Upper lobe of left lung (tissue), 4 donors: ENCODE results near the gene ZFP91.

Source experiments
- EP300 ChIP-seq, 4 donors: sonication (generic); formaldehyde crosslinking; IDR thresholded peaks; one replicate each; pipeline ENCODE4 v1.5.1; 2017; ENCODE audit warnings: antibody characterized with exemption in 4 of 4, control low read depth in 2 of 4
- POLR2A ChIP-seq, 4 donors: fragments of 450-650 bp; IDR thresholded peaks; one replicate each; pipeline ENCODE4 v1.5.1; 2016 to 2017; ENCODE audit warnings: antibody characterized with exemption in 4 of 4, mild to moderate bottlenecking in 2 of 4
- POLR2AphosphoS5 ChIP-seq, 2 donors: sonication (generic); formaldehyde crosslinking; IDR thresholded peaks; one replicate each; pipeline ENCODE4 v1.5.1; 2017; ENCODE audit warnings: antibody characterized with exemption in 2 of 2
- TF ChIP-seq, protein P1 (sequence below), 6 experiments: fragments of 450-650 bp in 4 of 6; fragments of 200-600 bp in 2 of 6; sonication (generic) in 2 of 6; IDR thresholded peaks; one replicate each; pipeline ENCODE4 v1.5.1; 2016 to 2019; ENCODE audit warnings: antibody characterized with exemption in 6 of 6

DNA sequence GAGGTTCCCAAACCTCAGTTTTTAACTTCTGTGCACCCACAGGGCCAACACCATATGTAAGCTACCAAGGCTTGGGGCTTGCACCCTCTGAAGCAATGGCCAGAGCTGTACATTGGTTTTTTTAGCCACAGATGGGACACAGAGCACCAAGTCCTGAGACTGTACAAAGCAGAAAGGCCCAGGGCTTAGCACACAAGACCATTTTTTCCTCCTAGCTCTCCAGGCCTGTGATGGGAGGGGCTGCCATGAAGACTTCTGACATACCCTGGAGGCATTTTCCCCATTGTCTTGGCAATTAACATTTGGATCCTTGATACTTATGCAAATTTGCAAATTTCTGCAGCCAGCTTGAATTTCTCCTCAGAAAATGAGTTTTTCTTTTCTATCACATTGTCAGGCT is 67.0 kb downstream of the ZFP91 start:
- TF ChIP-seq, protein P1, sequence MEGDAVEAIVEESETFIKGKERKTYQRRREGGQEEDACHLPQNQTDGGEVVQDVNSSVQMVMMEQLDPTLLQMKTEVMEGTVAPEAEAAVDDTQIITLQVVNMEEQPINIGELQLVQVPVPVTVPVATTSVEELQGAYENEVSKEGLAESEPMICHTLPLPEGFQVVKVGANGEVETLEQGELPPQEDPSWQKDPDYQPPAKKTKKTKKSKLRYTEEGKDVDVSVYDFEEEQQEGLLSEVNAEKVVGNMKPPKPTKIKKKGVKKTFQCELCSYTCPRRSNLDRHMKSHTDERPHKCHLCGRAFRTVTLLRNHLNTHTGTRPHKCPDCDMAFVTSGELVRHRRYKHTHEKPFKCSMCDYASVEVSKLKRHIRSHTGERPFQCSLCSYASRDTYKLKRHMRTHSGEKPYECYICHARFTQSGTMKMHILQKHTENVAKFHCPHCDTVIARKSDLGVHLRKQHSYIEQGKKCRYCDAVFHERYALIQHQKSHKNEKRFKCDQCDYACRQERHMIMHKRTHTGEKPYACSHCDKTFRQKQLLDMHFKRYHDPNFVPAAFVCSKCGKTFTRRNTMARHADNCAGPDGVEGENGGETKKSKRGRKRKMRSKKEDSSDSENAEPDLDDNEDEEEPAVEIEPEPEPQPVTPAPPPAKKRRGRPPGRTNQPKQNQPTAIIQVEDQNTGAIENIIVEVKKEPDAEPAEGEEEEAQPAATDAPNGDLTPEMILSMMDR (IDR thresholded peaks at IDR 0.05) = no peak
- TF ChIP-seq EP300 (IDR thresholded peaks at IDR 0.05) = no peak
- no peak for TF ChIP-seq POLR2A (IDR thresholded peaks at IDR 0.05)
- TF ChIP-seq POLR2AphosphoS5 (IDR thresholded peaks at IDR 0.05) = no peak
